GM18907 (cell line): Measurements from ENCODE around the gene TMEM59.

Experiments used
- ATAC-seq: cut with Tn5 transposase; IDR thresholded peaks from one replicate; pipeline ENCODE4 v1.9.1; 2021; ENCODE audit warnings: mild to moderate bottlenecking, moderate library complexity; ENCODE audit not compliant: unreplicated experiment

The TMEM59 gene

DNA sequence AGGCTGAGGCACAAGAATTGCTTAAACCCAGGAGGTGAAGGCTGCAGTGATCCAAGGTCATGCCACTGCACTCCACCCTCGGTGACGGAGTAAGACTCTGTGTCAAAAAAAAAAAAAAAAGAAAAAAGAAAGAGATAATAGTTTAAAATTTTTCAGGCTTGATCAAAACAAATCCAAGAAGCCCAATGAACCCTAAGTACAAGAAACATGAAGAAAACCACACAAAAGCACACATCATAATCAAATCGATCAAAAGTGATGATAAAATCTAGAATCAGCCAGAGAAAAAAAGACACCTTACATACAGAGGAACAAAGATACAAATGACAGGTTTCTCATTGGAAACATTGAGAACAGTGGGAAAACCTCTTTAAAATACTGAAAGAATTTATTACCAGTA is 66.5 kb downstream of the TMEM59 start:
- ATAC-seq, result no peak

DNA sequence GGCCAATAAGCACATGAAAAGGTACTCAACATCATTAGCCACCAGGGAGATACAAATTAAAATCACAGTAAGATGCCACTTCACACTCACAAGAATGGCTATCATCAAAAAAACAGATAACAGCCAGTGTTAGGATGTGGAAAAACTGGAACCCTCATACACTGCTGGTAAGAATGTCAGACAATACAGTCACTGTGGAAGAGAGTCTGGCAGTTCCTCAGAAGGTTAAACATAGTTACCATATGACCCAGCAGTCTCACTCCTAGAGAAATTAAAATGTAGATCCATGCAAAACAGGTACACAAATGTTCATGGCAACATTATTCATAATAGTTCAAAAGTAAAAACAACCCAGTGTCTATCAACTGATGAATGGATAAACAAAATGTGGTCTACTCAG is 68.3 kb downstream of the TMEM59 start:
- ATAC-seq, result no peak

DNA sequence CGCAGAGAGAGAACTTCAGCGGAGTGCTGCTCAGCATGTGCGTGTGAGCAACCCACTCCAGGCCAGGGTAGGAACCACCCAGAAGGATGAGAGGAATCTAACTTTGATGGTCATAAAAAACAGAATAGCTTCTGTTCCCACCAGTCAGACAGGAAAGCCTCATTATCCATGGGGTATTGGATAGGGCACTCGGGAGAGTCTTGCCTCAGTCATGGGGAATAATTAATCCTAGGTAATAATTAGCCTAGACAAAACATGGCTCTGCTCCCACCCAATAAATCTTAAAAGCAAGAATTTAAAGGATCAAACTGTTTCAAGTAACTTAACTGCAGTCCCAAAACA is 70.3 kb downstream of the TMEM59 start:
- ATAC-seq, result no peak

DNA sequence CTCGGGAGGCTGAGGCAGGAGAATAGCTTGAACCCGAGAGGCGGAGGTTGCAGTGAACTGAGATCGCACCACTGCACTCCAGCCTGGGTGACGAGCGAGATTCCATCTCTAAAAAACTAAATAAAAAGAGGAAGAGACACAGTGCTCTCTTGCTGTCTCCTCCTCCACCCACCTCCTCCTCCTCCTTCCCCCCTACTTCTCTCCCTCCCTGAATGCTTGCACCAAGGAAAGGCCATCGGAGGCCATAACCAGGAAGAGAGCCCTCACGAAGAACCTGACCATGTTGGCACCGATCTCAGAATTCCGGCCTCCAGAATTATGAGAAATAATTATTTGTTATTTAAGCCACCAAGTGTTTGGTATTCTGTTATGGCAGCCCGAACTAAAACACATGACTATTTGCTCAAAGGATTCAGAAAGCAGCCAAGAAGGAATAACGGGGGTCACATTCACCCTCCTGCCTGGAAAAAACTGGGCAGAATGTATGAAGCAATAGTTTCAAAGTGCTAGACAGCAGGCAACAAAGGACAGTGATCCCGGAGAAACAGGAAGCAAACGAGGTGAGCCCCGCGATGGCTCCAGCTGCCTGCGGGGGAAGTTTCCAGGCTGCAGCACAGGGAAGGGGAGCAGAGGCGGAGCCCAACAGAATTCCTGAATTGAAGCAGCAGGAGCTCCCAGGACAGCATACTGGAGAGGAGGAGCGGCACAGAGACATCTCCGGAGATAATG is 70.8 kb downstream of the TMEM59 start:
- ATAC-seq, result no peak

- ATAC-seq, result no peak
Observed at GRCh38 chr1:53981220-53981619, 71.8 kb downstream of the TMEM59 start.

- no peak for ATAC-seq
Observed at GRCh38 chr1:53979712-53980450, 73.1 kb downstream of the TMEM59 start.
